Endodermal cell (in vitro differentiated cells): ENCODE results near the gene MBTPS1. TPM values are rescaled to one million over a fixed set of nuclear protein-coding genes. Genes with fewer than 3 reads are reported as not detected.

Experiments
- DNase-seq: peaks from one replicate; pipeline ENCODE4 v3.0.0-alpha.2; 2017
- H3K27ac ChIP-seq: 2 replicates; pipeline ENCODE4 v1.5.1; 2013; ENCODE audit warnings: mild to moderate bottlenecking, low read depth, low read length, moderate library complexity
- H3K27me3 ChIP-seq: 2 replicates; pipeline ENCODE4 v1.6.1; 2013; ENCODE audit warnings: mild to moderate bottlenecking, low read length, moderate library complexity; ENCODE audit not compliant: insufficient read depth, control insufficient read depth, poor library complexity, severe bottlenecking
- H3K36me3 ChIP-seq: 2 replicates; pipeline ENCODE4 v1.7.0; 2013; ENCODE audit warnings: mild to moderate bottlenecking, low read length, moderate library complexity; ENCODE audit not compliant: control insufficient read depth, insufficient read depth
- H3K4me1 ChIP-seq: one replicate; pipeline ENCODE4 v1.7.0; 2013; ENCODE audit warnings: low read length; ENCODE audit not compliant: control insufficient read depth, insufficient read depth
- H3K4me3 ChIP-seq: 2 replicates; pipeline ENCODE4 v1.5.1; 2013; ENCODE audit warnings: mild to moderate bottlenecking, low read length, moderate library complexity
- H3K9ac ChIP-seq: 2 replicates; pipeline ENCODE4 v1.6.1; 2013; ENCODE audit warnings: mild to moderate bottlenecking, low read length, moderate library complexity; ENCODE audit not compliant: poor library complexity, severe bottlenecking; ENCODE audit errors: extremely low read depth
- H3K9me3 ChIP-seq: 2 replicates; pipeline ENCODE4 v1.6.1; 2013; ENCODE audit warnings: mild to moderate bottlenecking, low read length, moderate library complexity; ENCODE audit not compliant: control insufficient read depth
- H3K27ac Mint-ChIP-seq: 2 replicates; pipeline ENCODE4 v1.8.0; 2020; ENCODE audit warnings: mixed read lengths
- H3K27me3 Mint-ChIP-seq: 2 replicates; pipeline ENCODE4 v1.8.0; 2021; ENCODE audit warnings: mild to moderate bottlenecking, mixed read lengths; ENCODE audit not compliant: insufficient read depth
- H3K36me3 Mint-ChIP-seq: 2 replicates; pipeline ENCODE4 v1.8.0; 2020; ENCODE audit warnings: low read depth, mixed read lengths
- H3K4me1 Mint-ChIP-seq: 2 replicates; pipeline ENCODE4 v1.8.0; 2020; ENCODE audit warnings: mixed read lengths
- H3K4me3 Mint-ChIP-seq: 2 replicates; pipeline ENCODE4 v1.8.0; 2020; ENCODE audit warnings: mild to moderate bottlenecking, moderate library complexity, mixed read lengths
- H3K9me3 Mint-ChIP-seq: 2 replicates; pipeline ENCODE4 v1.8.0; 2020; ENCODE audit warnings: mild to moderate bottlenecking, mixed read lengths
- CTCF ChIP-seq: fragments of 200-600 bp; sonication (generic); conservative IDR thresholded peaks from 2 replicates; pipeline ENCODE4 v1.5.0; 2021; ENCODE audit warnings: antibody characterized with exemption, mild to moderate bottlenecking
- WGBS, 2 experiments: methylation state at CpG; one replicate each; pipeline versions ENCODE4 v1.1.5 to v1.1.7; 2013; ENCODE audit warnings: missing lambda C conversion rate in 2 of 2, mixed read lengths in 1 of 2; ENCODE audit not compliant: insufficient coverage in 1 of 2, insufficient read length in 1 of 2; 5-methylcytosine and 5-hydroxymethylcytosine counted together
- total RNA-seq, 2 donors: library from RNA; stranded (reverse); fragmentation: NEBNext Ultra II Directional in 1 of 2; extraction: Animal tissue kit (Norgen Biotek cat#: 25700) in 1 of 2; gene quantifications; 2 replicates in 1 of 2; 3 replicates in 1 of 2; pipeline ENCODE4 v1.2.1, GENCODE V29; 2021

MBTPS1 gene
- total RNA-seq, 2 donors from 2014 or later, result 59.7 to 62.9 TPM

GRCh38 chr16:84153660-84154214 is 37.0 kb upstream of the MBTPS1 start:
- Histone ChIP-seq H3K4me3 (no peak overlapping the region), H3K36me3 (no peaks in the 10 kb centered on the region), H3K27me3 (no peaks in the 10 kb centered on the region), H3K9ac (no peak overlapping the region), H3K4me1 (no peaks in the 10 kb centered on the region), H3K27ac (no peak overlapping the region), H3K9me3 (no peaks in the 10 kb centered on the region)
- DNase-seq, result no peak
- H3K27ac Mint-ChIP-seq, result no peak overlapping the region
- H3K4me3 Mint-ChIP-seq, result no peak overlapping the region
- H3K36me3 Mint-ChIP-seq, result no peaks in the 10 kb centered on the region
- no peaks in the 10 kb centered on the region for H3K9me3 Mint-ChIP-seq
- WGBS, 2 experiments, result 77 to 80% methylated on average over 8 of the region's 8 CpGs
- no peaks in the 10 kb centered on the region for H3K4me1 Mint-ChIP-seq
- H3K27me3 Mint-ChIP-seq, result no peaks in the 10 kb centered on the region
- TF ChIP-seq CTCF, result no peak

- no peak overlapping the region for H3K27ac ChIP-seq
- Mint-ChIP-seq H3K27ac (no peak overlapping the region), H3K4me3 (no peak overlapping the region), H3K4me1 (no peaks in the 10 kb centered on the region), H3K36me3 (no peaks in the 10 kb centered on the region), H3K9me3 (no peaks in the 10 kb centered on the region), H3K27me3 (peaks cover 14% of the 10 kb centered on the region)
- no peaks in the 10 kb centered on the region for H3K9me3 ChIP-seq
- TF ChIP-seq CTCF, result no peak
- no peaks in the 10 kb centered on the region for H3K36me3 ChIP-seq
- no peak overlapping the region for H3K4me3 ChIP-seq
- no peak overlapping the region for H3K9ac ChIP-seq
- no peaks in the 10 kb centered on the region for H3K4me1 ChIP-seq
- H3K27me3 ChIP-seq, result peaks cover 15% of the 10 kb centered on the region
- no peak for DNase-seq
- 85 to 96% methylated on average over 3 of the region's 3 CpGs for WGBS, 2 experiments
Observed at GRCh38 chr16:84150926-84151325, 34.2 kb upstream of the MBTPS1 start.

GRCh38 chr16:84144859-84145639 is 28.3 kb upstream of the MBTPS1 start, which contains the start of the genes DNAAF1 and HSDL1:
DNAAF1 (plus strand) TSS chr16:84145308; CDS start chr16:84145441, 133 bp downstream.
HSDL1 (minus strand) TSS chr16:84145177; CDS start chr16:84131321, 13,856 bp downstream.
- WGBS, 2 experiments, result 0 to 1% methylated on average over 46 to 88 of the region's 89 CpGs
- Mint-ChIP-seq H3K27ac (peak within 1 kb of the TSS; percentile 92), H3K27me3 (peaks cover 18% of the 10 kb centered on the region), H3K9me3 (peaks cover 2% of the 10 kb centered on the region), H3K36me3 (peaks cover 9% of the 10 kb centered on the region), H3K4me3 (peak within 1 kb of the TSS; percentile 97), H3K4me1 (peaks cover 2% of the 10 kb centered on the region)
- Histone ChIP-seq H3K9me3 (peaks cover 12% of the 10 kb centered on the region), H3K9ac (peak within 1 kb of the TSS; percentile 68), H3K36me3 (peaks cover 3% of the 10 kb centered on the region), H3K4me3 (peak within 1 kb of the TSS; percentile 96), H3K27me3 (peaks cover 20% of the 10 kb centered on the region), H3K4me1 (no peaks in the 10 kb centered on the region), H3K27ac (peak within 1 kb of the TSS; percentile 76)
- peak; percentile 98 for DNase-seq
- TF ChIP-seq CTCF, result peak; percentile 57
